ENCODE results near the gene TRIM62.

GRCh38 chr1:33182896-33183295 lies 1.1 kb upstream of the TRIM62 start:
- TF ChIP-seq, protein P1, sequence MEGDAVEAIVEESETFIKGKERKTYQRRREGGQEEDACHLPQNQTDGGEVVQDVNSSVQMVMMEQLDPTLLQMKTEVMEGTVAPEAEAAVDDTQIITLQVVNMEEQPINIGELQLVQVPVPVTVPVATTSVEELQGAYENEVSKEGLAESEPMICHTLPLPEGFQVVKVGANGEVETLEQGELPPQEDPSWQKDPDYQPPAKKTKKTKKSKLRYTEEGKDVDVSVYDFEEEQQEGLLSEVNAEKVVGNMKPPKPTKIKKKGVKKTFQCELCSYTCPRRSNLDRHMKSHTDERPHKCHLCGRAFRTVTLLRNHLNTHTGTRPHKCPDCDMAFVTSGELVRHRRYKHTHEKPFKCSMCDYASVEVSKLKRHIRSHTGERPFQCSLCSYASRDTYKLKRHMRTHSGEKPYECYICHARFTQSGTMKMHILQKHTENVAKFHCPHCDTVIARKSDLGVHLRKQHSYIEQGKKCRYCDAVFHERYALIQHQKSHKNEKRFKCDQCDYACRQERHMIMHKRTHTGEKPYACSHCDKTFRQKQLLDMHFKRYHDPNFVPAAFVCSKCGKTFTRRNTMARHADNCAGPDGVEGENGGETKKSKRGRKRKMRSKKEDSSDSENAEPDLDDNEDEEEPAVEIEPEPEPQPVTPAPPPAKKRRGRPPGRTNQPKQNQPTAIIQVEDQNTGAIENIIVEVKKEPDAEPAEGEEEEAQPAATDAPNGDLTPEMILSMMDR (IDR thresholded peaks at IDR 0.05) = no peak
- TF ChIP-seq POLR2A (IDR thresholded peaks at IDR 0.05) = no peak
